Measurements from ENCODE around the gene ZNF366. TPM values are rescaled to one million over a fixed set of nuclear protein-coding genes. Genes with fewer than 3 reads are reported as not detected.

ZNF366 gene
- total and polyA plus RNA-seq, 3 donors from 2014 or later, result 0.96 to 2.2 (median 1.4) TPM

- Histone ChIP-seq H3K27ac (peak overlapping the region; percentile 47 to 74), H3K4me3 (no peak overlapping the region), H3K36me3 (ENCODE audit: low read depth, missing control alignments) (no peaks in the 10 kb centered on the region), H3K9me3 (no peaks in the 10 kb centered on the region), H3K27me3 (no peaks in the 10 kb centered on the region), H3K4me1 (peaks cover 19% of the 10 kb centered on the region)
- peak; percentile 77 for DNase-seq
- intact Hi-C loops (cut with DNase I; ENCODE audit: low total_unique reads), result no loop called here
- TF ChIP-seq POLR2A (IDR thresholded peaks at IDR 0.05) (no peak), CTCF (IDR thresholded peaks at IDR 0.05) (no peak)
- 47 to 54% methylated on average over 9 of the region's 9 CpGs for WGBS, 2 donors
Observed at GRCh38 chr5:72452515-72453245, 54.5 kb downstream of the ZNF366 start.

- intact Hi-C loops (cut with DNase I; ENCODE audit: low total_unique reads), result no loop called here
- Histone ChIP-seq H3K4me3 (no peak overlapping the region), H3K36me3 (ENCODE audit: low read depth, missing control alignments) (no peaks in the 10 kb centered on the region), H3K27me3 (no peaks in the 10 kb centered on the region), H3K9me3 (no peaks in the 10 kb centered on the region), H3K4me1 (peaks cover 19% of the 10 kb centered on the region), H3K27ac (peak overlapping the region; percentile 47 to 74)
- peak; percentile 77 for DNase-seq
- TF ChIP-seq CTCF (IDR thresholded peaks at IDR 0.05), result no peak
- no peak for TF ChIP-seq POLR2A (IDR thresholded peaks at IDR 0.05)
- WGBS, 2 donors, result 33 to 44% methylated on average over 13 of the region's 13 CpGs
Observed at GRCh38 chr5:72451741-72452505, 55.3 kb downstream of the ZNF366 start.

GRCh38 chr5:72448368-72448767 is 58.8 kb downstream of the ZNF366 start:
- WGBS, 2 donors, result 8 to 100% methylated on average over 1 of the region's 1 CpG
- H3K36me3 ChIP-seq (ENCODE audit: low read depth, missing control alignments), result no peaks in the 10 kb centered on the region
- H3K27me3 ChIP-seq, result no peaks in the 10 kb centered on the region
- H3K4me1 ChIP-seq, result peaks cover 38% of the 10 kb centered on the region
- TF ChIP-seq CTCF (IDR thresholded peaks at IDR 0.05), result no peak
- no peak for TF ChIP-seq POLR2A (IDR thresholded peaks at IDR 0.05)
- no peaks in the 10 kb centered on the region for H3K9me3 ChIP-seq
- no peak for DNase-seq
- intact Hi-C loops (cut with DNase I; ENCODE audit: low total_unique reads), result no loop called here
- no peak overlapping the region for H3K4me3 ChIP-seq
- no peak overlapping the region for H3K27ac ChIP-seq

GRCh38 chr5:72447751-72448150 is 59.5 kb downstream of the ZNF366 start:
- Histone ChIP-seq H3K27me3 (no peaks in the 10 kb centered on the region), H3K4me1 (peaks cover 34% of the 10 kb centered on the region), H3K36me3 (ENCODE audit: low read depth, missing control alignments) (no peaks in the 10 kb centered on the region), H3K9me3 (no peaks in the 10 kb centered on the region), H3K4me3 (no peak overlapping the region), H3K27ac (no peak overlapping the region)
- TF ChIP-seq POLR2A (IDR thresholded peaks at IDR 0.05), result no peak
- no peak for TF ChIP-seq CTCF (IDR thresholded peaks at IDR 0.05)
- WGBS, 2 donors, result 65 to 77% methylated on average over 4 of the region's 4 CpGs
- intact Hi-C loops (cut with DNase I; ENCODE audit: low total_unique reads), result no loop called here
- DNase-seq, result peak; percentile 69

Measured in testis (tissue), 3 donors.